Neural cell (in vitro differentiated cells): ENCODE results near the gene CDCA8.

Source experiments
- EZH2 ChIP-seq: fragments of 200-600, 300-800 bp; shearing (Covaris generic), sonication (generic); IDR thresholded peaks from 2 replicates; pipeline ENCODE4 v1.6.1; 2014; ENCODE audit warnings: antibody characterized with exemption, low read length, borderline replicate concordance, mild to moderate bottlenecking; ENCODE audit not compliant: insufficient read depth, poor library complexity, severe bottlenecking
- POLR2AphosphoS5 ChIP-seq: IDR thresholded peaks from 2 replicates; pipeline ENCODE4 v1.6.1; 2012
- RAD21 ChIP-seq: fragments of 450-650 bp; conservative IDR thresholded peaks from 2 replicates; pipeline ENCODE4 v1.6.1; 2014; ENCODE audit warnings: antibody characterized with exemption, mild to moderate bottlenecking, moderate library complexity
- TAF1 ChIP-seq: IDR thresholded peaks from 2 replicates; pipeline ENCODE4 v1.6.1; 2012; ENCODE audit warnings: low read depth
- TF ChIP-seq, protein P1 (sequence below): IDR thresholded peaks from 2 replicates; pipeline ENCODE4 v1.6.1; 2012; ENCODE audit warnings: borderline replicate concordance

DNA sequence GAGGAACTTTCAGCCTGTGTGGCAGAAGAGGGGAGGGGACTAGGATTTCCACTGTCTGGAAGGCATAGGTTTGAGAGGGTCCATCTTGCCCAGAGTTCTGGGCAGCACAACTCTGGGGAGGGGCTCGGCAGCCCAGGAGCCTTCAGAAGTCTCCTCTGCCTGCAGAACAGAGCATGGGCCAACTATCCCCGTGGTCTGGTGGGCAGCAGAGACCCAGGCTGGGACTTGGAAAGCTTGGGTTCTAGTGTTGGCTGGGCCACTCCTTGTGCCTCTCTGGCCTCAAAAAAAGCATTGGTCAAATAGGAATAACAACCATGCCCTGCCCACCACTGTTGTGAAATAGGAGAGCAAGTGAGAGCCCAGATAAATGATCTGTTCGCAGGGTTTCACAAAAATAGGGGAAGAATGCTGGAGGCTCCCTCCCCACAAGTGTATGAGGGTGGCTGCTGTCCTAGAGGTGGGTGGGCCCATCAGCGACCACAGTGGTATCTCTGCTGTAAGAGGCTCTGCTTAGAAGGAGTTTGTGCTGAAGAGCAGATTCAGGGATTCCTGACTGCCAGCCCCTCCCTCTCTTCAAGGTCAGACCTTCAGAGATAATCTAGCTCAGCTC is 63.7 kb downstream of the CDCA8 start:
- TF ChIP-seq, protein P1, sequence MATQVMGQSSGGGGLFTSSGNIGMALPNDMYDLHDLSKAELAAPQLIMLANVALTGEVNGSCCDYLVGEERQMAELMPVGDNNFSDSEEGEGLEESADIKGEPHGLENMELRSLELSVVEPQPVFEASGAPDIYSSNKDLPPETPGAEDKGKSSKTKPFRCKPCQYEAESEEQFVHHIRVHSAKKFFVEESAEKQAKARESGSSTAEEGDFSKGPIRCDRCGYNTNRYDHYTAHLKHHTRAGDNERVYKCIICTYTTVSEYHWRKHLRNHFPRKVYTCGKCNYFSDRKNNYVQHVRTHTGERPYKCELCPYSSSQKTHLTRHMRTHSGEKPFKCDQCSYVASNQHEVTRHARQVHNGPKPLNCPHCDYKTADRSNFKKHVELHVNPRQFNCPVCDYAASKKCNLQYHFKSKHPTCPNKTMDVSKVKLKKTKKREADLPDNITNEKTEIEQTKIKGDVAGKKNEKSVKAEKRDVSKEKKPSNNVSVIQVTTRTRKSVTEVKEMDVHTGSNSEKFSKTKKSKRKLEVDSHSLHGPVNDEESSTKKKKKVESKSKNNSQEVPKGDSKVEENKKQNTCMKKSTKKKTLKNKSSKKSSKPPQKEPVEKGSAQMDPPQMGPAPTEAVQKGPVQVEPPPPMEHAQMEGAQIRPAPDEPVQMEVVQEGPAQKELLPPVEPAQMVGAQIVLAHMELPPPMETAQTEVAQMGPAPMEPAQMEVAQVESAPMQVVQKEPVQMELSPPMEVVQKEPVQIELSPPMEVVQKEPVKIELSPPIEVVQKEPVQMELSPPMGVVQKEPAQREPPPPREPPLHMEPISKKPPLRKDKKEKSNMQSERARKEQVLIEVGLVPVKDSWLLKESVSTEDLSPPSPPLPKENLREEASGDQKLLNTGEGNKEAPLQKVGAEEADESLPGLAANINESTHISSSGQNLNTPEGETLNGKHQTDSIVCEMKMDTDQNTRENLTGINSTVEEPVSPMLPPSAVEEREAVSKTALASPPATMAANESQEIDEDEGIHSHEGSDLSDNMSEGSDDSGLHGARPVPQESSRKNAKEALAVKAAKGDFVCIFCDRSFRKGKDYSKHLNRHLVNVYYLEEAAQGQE, result no peak
- TF ChIP-seq POLR2AphosphoS5 (no peak), TAF1 (no peak), RAD21 (no peak), EZH2 (no peak)
